OCI-LY1 (cell line): Measurements from ENCODE around the gene CBFA2T2.

Source experiments
- H2AFZ ChIP-seq: fragments of 200-600 bp; sonication (generic), shearing (Covaris generic); 2 replicates; pipeline ENCODE4 v1.6.0; 2014; ENCODE audit warnings: antibody characterized with exemption, mild to moderate bottlenecking, low read length
- H3F3A ChIP-seq: fragments of 200-600 bp; sonication (generic), shearing (Covaris generic); 2 replicates; pipeline ENCODE4 v1.6.0; 2014; ENCODE audit warnings: mild to moderate bottlenecking, antibody characterized with exemption, low read length, moderate library complexity; ENCODE audit not compliant: insufficient read depth
- H3K27ac ChIP-seq: fragments of 200-600 bp; sonication (generic); 2 replicates; pipeline ENCODE4 v1.5.1; 2014; ENCODE audit warnings: low read length, mixed run types, mild to moderate bottlenecking, low read depth; ENCODE audit not compliant: poor library complexity, severe bottlenecking
- H3K27me3 ChIP-seq: fragments of 200-600 bp; sonication (generic); 2 replicates; pipeline ENCODE4 v1.6.0; 2014; ENCODE audit warnings: antibody characterized with exemption, mild to moderate bottlenecking, low read length, moderate library complexity; ENCODE audit not compliant: insufficient read depth
- H3K36me3 ChIP-seq: fragments of 200-600 bp; sonication (generic); 2 replicates; pipeline ENCODE4 v1.6.1; 2014; ENCODE audit warnings: mild to moderate bottlenecking, antibody characterized with exemption, low read length, moderate library complexity, mixed read lengths; ENCODE audit not compliant: insufficient read depth
- H3K4me1 ChIP-seq: fragments of 200-600 bp; sonication (generic); 2 replicates; pipeline ENCODE4 v1.5.1; 2014; ENCODE audit warnings: mild to moderate bottlenecking, low read length, moderate library complexity; ENCODE audit not compliant: insufficient read depth, severe bottlenecking
- H3K4me2 ChIP-seq: fragments of 200-600 bp; sonication (generic), shearing (Covaris generic); 2 replicates; pipeline ENCODE4 v1.6.1; 2014; ENCODE audit warnings: low read length
- H3K4me3 ChIP-seq: fragments of 200-600 bp; sonication (generic); 2 replicates; pipeline ENCODE4 v1.5.1; 2014; ENCODE audit warnings: low read length, low read depth, mild to moderate bottlenecking, mixed read lengths; ENCODE audit not compliant: poor library complexity, severe bottlenecking
- H3K79me2 ChIP-seq: fragments of 200-600 bp; shearing (Covaris generic); 2 replicates; pipeline ENCODE4 v1.6.1; 2016; ENCODE audit warnings: mixed run types, low read length, mixed read lengths; ENCODE audit not compliant: insufficient read depth
- H3K9ac ChIP-seq: fragments of 200-600 bp; sonication (generic), shearing (Covaris generic); 2 replicates; pipeline ENCODE4 v1.6.1; 2014; ENCODE audit warnings: mild to moderate bottlenecking, low read length, mixed read lengths
- H3K9me2 ChIP-seq: fragments of 200-600 bp; sonication (generic), shearing (Covaris generic); 2 replicates; pipeline ENCODE4 v1.6.1; 2014; ENCODE audit warnings: low read depth, mild to moderate bottlenecking, low read length, mixed read lengths
- H3K9me3 ChIP-seq: fragments of 200-600 bp; shearing (Covaris generic); 2 replicates; pipeline ENCODE4 v1.6.1; 2014; ENCODE audit warnings: low read length, mixed read lengths
- H4K20me1 ChIP-seq: fragments of 200-600 bp; sonication (generic), shearing (Covaris generic); 2 replicates; pipeline ENCODE4 v1.6.0; 2016; ENCODE audit warnings: mild to moderate bottlenecking, low read length; ENCODE audit not compliant: insufficient read depth
- EZH2 ChIP-seq: fragments of 200-600 bp; sonication (generic), shearing (Covaris generic); IDR thresholded peaks from 2 replicates; pipeline ENCODE4 v1.8.0; 2017; ENCODE audit warnings: borderline replicate concordance, mixed run types, mild to moderate bottlenecking, antibody characterized with exemption, low read length, moderate library complexity, mixed read lengths
- TF ChIP-seq, protein P1 (sequence below): fragments of 200-600 bp; sonication (generic), shearing (Covaris generic); IDR thresholded peaks from 2 replicates; pipeline ENCODE4 v1.5.1; 2017; ENCODE audit warnings: mild to moderate bottlenecking, antibody characterized with exemption, low read length, moderate library complexity, mixed read lengths

Gene CBFA2T2

DNA sequence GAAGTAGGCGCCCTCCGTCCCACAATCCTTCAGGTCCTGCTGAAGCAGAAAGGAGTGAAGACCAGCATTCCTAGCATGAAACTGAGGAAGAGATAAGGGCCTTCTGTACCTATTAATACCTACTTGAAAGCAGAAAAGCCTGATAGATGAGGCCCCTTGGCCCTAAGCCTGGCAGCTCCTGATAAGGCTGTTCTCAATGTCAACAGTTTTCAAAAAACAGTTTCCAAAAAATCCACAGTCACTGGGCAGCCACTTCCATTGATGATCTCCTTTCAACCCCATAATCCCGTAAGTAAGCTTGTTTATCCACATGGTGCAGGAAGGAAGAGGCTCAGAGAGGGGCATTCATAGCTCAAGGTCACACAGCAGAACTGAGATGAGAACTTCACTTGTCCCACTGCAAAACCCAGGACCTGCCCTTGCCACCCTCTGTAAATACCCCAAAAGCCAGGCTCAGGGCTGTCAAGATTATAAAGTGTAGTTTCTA lies 199.1 kb downstream of the CBFA2T2 start:
- Histone ChIP-seq H3K4me3 (no peak overlapping the region), H3K36me3 (0 out of 2 replicates have a peak, but pooled peaks cover under 1% of the 10 kb centered on the region), H3K9me3 (no peaks in the 10 kb centered on the region), H4K20me1 (no peaks in the 10 kb centered on the region), H3K9ac (peak overlapping the region; percentile 11; the same call in 1 of the 2 replicates), H2AFZ (no peak overlapping the region), H3K27ac (peak overlapping the region; percentile 81), H3K4me1 (peaks cover 64% of the 10 kb centered on the region), H3K4me2 (no peak overlapping the region), H3K27me3 (no peaks in the 10 kb centered on the region), H3F3A (no peaks in the 10 kb centered on the region), H3K9me2 (no peaks in the 10 kb centered on the region), H3K79me2 (peaks cover 12% of the 10 kb centered on the region)
- TF ChIP-seq, protein P1, sequence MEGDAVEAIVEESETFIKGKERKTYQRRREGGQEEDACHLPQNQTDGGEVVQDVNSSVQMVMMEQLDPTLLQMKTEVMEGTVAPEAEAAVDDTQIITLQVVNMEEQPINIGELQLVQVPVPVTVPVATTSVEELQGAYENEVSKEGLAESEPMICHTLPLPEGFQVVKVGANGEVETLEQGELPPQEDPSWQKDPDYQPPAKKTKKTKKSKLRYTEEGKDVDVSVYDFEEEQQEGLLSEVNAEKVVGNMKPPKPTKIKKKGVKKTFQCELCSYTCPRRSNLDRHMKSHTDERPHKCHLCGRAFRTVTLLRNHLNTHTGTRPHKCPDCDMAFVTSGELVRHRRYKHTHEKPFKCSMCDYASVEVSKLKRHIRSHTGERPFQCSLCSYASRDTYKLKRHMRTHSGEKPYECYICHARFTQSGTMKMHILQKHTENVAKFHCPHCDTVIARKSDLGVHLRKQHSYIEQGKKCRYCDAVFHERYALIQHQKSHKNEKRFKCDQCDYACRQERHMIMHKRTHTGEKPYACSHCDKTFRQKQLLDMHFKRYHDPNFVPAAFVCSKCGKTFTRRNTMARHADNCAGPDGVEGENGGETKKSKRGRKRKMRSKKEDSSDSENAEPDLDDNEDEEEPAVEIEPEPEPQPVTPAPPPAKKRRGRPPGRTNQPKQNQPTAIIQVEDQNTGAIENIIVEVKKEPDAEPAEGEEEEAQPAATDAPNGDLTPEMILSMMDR: no peak
- TF ChIP-seq EZH2: no peak

DNA sequence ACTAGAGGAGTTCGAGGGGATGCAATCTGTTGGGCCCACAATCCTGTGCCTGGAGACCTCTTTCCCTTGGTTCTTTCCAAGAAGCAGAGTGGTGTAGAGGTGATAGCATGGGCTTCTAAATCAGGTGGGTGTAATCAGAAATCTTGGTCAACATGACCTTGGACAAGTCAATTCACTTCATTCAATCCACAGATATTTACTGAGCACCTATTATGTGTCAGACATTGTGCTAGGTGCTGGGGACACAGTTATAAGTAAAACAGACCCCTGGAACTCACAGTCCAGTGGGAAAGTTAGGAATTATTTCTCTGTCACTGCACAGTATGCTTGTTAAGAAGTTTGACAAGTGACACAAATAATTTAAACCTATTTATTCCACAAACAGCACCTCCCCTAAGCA lies 199.6 kb downstream of the CBFA2T2 start:
- H3K4me1 ChIP-seq: peaks cover 64% of the 10 kb centered on the region

DNA sequence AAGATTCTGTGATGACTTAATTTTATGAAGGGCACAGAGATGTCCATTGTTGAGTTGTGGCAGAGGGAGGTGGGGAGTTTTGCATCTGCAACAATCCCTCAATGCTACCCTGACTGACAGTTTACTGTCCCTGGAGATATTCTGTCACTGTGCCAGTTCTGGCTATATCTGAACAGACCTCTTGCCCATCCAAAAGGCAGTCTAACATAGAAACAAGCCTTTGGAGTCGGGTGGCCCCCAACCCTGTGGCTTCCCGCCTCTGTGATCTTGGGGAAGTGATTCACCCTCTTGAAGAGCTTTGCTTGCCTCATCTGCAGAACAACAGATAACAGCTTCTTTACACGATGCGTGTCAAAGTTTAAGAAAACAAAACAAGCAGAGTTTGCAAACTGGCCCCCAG lies 200.1 kb downstream of the CBFA2T2 start:
- TF ChIP-seq, protein P1: no peak
- no peak for TF ChIP-seq EZH2
- Histone ChIP-seq H3K27me3 (no peaks in the 10 kb centered on the region), H3K9ac (peak overlapping the region; percentile 31), H3K79me2 (peaks cover 2% of the 10 kb centered on the region), H3K36me3 (no peaks in the 10 kb centered on the region), H3K27ac (peak overlapping the region; percentile 81), H3K4me1 (peaks cover 64% of the 10 kb centered on the region), H3K9me3 (no peaks in the 10 kb centered on the region), H3F3A (no peaks in the 10 kb centered on the region), H3K9me2 (no peaks in the 10 kb centered on the region), H4K20me1 (no peaks in the 10 kb centered on the region), H2AFZ (0 out of 2 replicates have a peak overlapping the region, but pooled peaks have one; percentile 46), H3K4me3 (no peak overlapping the region), H3K4me2 (peak overlapping the region; percentile 35; the same call in 1 of the 2 replicates)

More for the DNA sequence above, 199.6 kb downstream of the CBFA2T2 start:
- Histone ChIP-seq H3K9me2 (no peaks in the 10 kb centered on the region), H3K27me3 (no peaks in the 10 kb centered on the region), H3K79me2 (peaks cover 6% of the 10 kb centered on the region), H4K20me1 (no peaks in the 10 kb centered on the region), H3K9ac (no peak overlapping the region), H3K9me3 (no peaks in the 10 kb centered on the region), H3K27ac (peak overlapping the region; percentile 81), H3K36me3 (no peaks in the 10 kb centered on the region), H3K4me3 (no peak overlapping the region), H3F3A (no peaks in the 10 kb centered on the region), H2AFZ (no peak overlapping the region), H3K4me2 (no peak overlapping the region)
- TF ChIP-seq, protein P1: no peak
- TF ChIP-seq EZH2: no peak
